HG03378 (cell line): ENCODE measurements around the gene PCCB.
"Not testable (repeated sequence)": the region's sequence is repeated elsewhere in the genome, so short reads cannot be mapped to it uniquely, and the experiment has no call there.

Experiments used
- ATAC-seq: cut with Tn5 transposase; IDR thresholded peaks from one replicate; pipeline ENCODE4 v1.9.1; 2021; ENCODE audit warnings: mild to moderate bottlenecking, moderate library complexity; ENCODE audit not compliant: unreplicated experiment

Gene PCCB

GRCh38 chr3:136261826-136262225 lies 11.7 kb downstream of the PCCB start:
- no peak for ATAC-seq

DNA sequence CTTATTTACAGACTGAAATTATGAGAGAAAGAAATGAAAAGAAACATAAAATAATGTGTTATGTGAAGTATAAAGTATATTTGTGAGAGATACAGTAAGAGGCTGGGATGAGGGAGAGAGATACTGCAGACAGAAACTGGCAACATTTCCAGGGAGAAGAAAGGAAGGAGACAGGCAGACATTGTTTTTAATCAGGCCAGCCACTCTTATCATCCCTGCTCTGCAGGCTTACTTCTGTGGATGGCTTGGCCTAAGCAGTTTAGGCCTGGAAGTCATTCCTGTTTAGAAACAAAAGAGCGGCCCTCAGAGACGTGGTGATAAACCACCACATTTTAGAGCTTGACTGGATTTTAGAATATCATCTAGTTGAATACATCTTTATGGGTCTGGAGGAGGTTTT lies 12.4 kb downstream of the PCCB start:
- ATAC-seq: no peak

DNA sequence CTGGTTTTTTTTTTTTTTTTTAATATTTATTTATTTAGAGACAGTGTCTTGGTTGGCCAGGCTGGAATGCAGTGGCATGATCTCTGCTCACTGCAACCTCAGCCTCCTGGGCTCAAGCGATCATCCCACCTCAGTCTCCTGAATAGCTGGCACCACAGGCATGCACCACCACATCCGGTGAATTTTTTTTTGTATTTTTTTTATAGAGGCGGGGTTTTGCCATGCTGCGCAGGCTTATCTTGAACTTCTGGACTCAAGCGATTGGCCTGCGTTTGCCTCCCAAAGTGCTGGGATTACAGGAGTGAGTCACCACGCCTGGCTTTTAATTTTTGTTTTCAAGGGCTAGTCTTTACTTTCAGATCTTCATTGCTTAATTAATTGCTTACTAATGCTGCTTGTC lies 13.1 kb downstream of the PCCB start:
- ATAC-seq: no peak

DNA sequence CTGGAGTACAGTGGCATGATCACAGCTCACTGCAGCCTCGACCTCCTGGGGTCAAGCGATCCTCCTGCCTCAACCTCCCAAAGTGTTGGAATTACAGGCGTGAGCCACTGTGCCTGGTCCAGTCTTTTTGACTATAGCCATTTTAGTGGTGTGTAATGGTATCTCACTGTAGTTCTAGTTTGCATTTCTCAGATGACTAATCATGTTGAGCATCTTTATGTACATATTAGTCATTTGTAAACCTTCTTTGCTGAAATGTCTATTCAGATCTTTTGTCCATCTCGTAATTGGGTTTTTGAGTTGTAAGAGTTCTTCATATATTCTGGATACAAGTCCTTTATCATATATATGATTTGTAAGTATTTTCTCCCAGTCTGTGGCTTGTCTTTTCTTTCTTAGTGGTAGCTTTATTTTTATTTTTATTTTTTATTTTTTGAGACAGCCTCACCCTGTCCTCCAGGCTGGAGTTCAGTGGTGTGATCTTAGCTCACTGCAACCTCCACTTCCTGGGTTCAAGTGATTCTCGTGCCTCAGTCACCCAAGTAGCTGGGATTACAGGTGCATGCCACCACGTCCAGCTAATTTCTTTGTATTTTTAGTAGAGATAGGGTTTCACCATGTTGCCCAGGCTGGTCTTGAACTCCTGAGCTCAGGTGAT lies 16.5 kb downstream of the PCCB start:
- ATAC-seq: not testable (repeated sequence)

DNA sequence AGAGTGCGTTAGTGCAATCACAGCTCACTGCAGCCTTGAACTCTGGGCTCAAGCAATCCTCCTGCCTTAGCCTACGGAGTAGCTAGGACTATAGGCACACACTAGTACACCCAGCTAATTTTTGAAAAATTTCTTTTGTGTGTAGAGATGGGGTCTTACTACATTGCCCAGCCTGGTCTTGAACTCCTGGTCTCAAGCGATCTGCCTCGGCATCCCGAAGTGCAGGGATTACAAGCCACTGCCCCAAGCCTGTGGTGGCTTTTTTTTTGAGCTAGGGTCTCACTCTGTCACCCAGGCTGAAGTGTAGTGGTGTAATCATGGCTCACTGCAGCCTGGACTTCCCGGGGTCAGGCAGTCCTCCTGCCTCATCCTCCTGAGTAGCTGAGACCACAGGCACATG lies 17.1 kb downstream of the PCCB start:
- no peak for ATAC-seq

DNA sequence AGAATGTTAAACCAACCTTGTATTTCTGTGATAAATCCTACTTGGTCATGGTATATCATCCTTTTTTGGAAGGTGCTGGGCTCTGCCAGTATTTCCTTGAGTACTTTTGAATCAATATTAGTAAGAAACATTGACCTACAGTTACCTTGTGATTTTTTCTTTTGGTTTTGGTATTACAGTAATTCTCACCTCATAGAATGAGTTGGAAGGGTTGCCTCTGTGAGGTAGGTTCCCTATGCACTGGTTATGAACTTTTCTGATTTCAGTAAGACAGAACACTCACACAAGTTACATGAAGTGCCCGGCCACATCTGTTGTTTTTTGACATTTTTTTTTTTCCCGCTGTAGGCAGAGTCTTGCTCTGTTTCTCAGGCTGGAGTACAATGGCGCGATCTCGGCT lies 20.0 kb downstream of the PCCB start:
- ATAC-seq: no peak

GRCh38 chr3:136271626-136272025 lies 21.5 kb downstream of the PCCB start:
- ATAC-seq: not testable (repeated sequence)

DNA sequence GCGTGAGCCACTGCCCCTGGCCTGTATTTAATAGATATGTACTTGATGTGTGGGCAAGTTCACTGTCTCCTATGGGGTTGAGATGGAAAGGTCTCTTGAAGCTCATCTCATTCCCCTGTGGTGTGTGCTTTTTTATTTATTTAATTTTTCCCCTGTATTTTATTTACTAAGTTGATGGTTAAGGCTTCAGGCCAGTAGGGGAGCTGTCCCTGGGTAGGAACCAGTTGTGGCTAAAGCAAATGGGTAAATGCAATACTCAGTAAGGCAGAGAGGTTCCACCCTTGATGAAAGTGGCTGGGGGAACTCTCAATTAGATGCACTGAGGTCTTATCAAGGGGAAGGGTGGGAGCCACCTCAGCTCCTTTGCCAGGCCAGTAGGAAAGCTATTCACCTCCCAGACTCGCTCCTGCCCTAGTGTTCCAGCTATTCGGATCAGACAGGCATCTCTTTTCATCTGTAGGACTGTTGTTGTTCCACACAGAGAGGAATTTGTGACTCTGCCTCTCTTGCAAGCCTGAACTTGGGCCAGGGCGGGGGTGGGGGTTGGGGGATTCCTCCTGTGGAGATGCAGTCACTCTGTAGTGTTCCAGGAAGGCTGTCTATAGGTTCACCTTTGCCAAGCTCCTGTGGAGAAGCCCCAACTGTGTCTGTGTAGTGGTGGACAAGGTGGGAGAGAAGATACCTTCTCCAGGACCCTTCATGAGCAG lies 26.1 kb downstream of the PCCB start:
- ATAC-seq: no peak

- no peak for ATAC-seq
These were observed 27.0 kb downstream of the PCCB start for GRCh38 chr3:136277115-136277514.

DNA sequence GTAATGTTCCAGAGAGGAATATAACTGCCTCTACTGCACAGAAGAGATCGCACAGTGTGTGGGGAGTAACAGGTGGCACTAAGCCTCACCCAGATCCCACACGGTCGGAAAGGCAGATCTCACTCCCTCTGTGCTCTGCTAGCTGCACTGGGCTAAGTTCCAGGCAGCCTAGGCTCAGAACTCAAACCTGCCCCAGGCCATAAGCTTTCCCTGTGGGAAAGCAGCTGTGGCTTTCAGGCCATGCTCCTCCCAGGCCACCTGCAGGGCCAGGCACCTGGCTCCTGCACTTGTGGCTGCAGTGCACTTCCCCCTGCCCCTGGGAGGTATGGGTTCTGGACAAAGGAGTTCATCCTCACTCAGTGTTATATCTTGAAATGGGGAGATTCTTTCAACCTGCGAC lies 27.5 kb downstream of the PCCB start:
- ATAC-seq: no peak

- ATAC-seq: no peak
These were observed 29.0 kb downstream of the PCCB start for GRCh38 chr3:136279092-136279491.

GRCh38 chr3:136280961-136281360 lies 30.8 kb downstream of the PCCB start:
- ATAC-seq: no peak

DNA sequence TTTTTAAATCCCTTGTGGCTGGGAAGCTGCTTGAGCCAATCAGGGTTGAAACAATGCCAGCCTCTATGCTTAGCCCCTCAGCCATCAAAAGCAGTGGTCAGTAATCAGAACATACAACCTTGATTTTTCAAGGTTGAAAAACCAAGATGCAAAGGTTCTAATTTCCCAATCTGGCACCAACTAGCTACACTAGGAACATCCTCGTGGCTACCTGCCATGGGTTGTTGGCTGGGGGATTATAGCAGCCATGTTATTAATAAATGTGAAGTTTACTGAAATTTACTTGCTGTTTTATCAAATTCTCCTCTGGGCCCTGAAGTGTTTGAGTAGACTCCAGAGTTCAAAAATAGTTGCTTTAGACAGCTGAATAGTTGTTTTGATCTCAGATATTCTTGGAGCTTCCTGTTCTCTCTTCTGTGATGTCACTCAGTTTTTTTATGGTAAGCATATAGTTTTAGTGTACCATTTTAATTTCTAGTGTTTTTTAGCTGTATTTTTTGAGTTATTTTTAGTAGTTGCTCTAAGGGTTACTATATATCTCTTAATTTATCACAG lies 31.9 kb downstream of the PCCB start:
- ATAC-seq: no peak

DNA sequence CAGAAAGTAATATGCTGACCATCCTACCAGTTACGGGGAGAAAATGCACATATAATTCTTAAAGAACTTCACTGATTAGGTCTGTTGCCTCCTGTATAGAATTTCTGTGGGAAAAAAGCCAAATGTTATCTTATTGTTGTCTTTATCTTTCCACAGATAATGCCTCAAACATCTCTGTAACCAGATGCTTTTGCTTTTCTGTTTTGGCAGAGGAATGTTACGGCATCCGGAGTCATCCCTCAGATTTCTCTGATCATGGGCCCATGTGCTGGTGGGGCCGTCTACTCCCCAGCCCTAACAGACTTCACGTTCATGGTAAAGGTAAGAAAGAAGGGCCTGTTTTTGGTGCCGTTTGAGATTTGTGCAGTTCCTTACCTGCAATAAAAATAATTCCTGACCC lies 33.5 kb downstream of the PCCB start:
- no peak for ATAC-seq

GRCh38 chr3:136291302-136291701 lies 41.2 kb downstream of the PCCB start:
- ATAC-seq: no peak

DNA sequence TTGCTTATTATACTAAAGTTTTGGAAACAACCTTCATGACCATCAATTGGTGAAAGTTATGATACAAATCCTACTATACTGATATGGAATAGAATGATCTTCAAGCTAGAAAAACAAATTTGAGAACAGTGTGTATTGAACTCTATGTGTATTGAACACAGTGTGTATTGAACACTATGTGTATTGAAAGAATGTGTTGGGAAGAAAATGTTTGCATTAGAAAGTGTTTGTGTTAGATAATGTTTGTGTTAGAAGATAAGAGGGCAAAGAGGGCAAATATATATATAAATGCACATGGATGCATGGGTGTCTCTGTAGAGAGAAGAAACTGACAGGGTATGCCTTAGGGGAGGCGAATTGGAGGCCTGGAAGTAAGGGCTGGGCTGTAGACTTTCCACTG lies 42.4 kb downstream of the PCCB start:
- no peak for ATAC-seq

DNA sequence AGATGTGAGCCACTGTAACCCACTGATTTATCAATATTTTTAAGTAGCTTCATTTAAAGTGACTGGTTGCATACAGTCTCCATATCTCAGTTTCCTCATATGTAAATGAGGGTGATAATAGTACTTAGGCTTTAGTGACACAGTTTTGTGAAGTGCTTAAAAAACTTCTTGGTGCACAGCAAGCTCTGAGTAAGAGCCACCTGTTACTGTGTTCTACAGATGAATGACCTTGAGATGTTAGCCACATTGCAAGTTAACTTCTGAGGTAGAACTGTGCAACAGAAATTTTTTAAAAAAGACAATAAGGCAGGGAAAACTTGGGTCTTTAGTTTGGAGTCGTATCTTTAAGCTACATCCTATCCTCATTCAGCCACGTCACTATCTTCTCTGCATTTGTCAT lies 43.1 kb downstream of the PCCB start:
- no peak for ATAC-seq

DNA sequence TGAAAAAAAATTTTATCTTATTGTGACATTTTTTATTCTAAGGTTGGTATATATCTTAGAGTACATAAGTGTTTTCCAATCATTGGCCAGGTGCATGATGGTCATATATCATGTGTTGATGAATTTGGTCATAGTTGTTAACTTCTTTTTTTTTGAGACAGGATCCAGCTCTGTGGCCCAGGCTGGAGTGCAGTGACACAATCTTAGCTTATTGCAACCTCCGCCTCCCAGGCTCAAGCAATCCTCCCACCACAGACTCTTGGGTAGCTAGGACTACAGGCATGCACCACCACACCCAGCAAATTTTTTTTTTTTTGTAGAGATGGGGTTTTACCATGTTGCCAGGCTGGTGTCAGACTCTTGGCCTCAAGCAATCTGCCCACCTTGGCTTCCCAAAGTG lies 44.0 kb downstream of the PCCB start:
- ATAC-seq: no peak

GRCh38 chr3:136296960-136297359 lies 46.8 kb downstream of the PCCB start:
- no peak for ATAC-seq

GRCh38 chr3:136297826-136298225 lies 47.7 kb downstream of the PCCB start:
- no peak for ATAC-seq

DNA sequence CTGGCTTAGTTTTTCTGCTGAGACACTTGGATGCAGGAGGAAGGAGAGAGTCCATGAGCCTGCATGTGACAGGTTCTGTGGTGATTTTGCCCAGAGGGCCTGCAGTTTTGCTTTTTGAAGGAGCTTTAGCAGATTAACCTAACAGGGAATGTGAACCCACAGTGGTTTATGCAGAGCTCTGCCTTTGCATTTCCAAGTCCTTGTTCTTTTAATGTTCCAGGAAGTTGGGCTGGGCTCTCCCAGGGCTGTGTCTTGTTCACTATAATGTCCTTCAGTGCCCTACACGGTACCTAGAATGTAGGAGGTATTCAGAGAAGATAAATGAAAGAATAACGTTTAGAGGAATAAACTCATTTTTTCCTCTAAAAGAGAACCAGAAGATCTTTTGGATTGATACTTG lies 50.3 kb downstream of the PCCB start:
- ATAC-seq: no peak

DNA sequence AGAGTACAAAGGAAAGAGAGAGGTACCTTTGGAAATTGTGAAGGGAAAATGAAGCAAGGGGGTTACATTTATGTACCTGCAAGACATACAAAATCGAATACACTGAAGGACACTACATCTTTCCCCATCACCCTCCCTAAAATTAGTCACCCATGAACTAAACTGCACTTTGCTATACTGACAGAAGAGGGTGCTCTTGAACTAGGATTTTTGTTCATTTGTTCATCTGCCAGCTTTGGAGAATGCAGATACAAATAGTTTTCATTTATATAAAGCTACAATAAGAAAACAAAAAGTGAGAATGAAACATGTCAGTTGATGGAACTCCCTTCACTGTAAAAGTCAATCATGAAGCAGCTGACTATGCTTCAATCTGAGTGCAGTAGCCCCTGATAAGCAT lies 55.7 kb downstream of the PCCB start:
- no peak for ATAC-seq

DNA sequence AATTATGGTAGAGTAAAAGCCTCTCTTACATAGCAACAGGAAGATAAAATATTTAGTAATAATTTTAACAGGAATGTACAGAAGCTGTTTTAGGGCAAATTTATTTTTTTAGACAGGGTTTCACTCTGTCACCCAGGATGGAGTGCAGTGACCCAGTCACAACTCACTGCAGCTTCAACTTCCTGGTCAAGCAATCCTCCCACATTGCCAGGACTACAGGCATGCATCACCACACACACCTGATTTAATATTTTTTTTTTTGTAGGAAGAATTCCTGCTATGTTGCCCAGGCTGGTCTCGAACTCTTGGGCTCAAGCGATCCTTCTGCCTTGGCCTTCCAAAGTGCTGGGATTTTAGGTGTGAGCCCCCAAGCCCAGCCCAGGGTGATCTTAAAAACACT lies 61.1 kb downstream of the PCCB start:
- no peak for ATAC-seq
